ENCODE measurements around the gene NCOA7. TPM values are rescaled to one million over a fixed set of nuclear protein-coding genes. Genes with fewer than 3 reads are reported as not detected.

NCOA7 gene
- total RNA-seq, 1 donor from 2014 or later, result 7.7 TPM

DNA sequence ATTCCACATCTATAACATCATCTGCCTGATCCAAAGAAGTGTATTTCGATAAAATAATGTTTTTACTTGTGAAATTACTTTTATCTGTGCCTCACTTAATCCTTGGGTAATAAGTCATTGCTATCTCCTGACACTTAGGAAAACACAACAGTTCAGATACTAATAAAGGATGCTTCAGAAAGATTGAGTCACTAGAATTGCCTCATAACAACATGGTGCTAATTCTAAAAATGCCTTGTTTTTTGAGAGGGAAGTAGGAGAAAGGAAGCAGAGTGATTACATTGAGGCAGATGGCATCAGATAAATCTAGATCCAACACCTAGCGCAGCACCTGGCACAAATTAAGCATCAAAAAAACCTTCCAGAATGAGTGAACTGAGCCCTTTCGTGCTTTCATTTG, 69.0 kb downstream of the NCOA7 start:
- Histone ChIP-seq H3K4me2 (no peak overlapping the region), H3K4me3 (no peak overlapping the region), H3K4me1 (no peaks in the 10 kb centered on the region), H3K27me3 (no peaks in the 10 kb centered on the region), H3K27ac (no peak overlapping the region), H3K9me3 (ENCODE audit: low read depth) (no peaks in the 10 kb centered on the region), H3K36me3 (no peaks in the 10 kb centered on the region), H4K20me1 (ENCODE audit: low read depth) (no peaks in the 10 kb centered on the region), H2AFZ (replicated peaks) (no peak overlapping the region), H3K9ac (no peak overlapping the region), H3K79me2 (ENCODE audit: low read depth) (no peaks in the 10 kb centered on the region), H3F3A (ENCODE audit: low read depth) (no peaks in the 10 kb centered on the region)
- no peak for TF ChIP-seq EZH2 (IDR thresholded peaks at IDR 0.05)
- no peak for TF ChIP-seq EZH2phosphoT487 (IDR thresholded peaks at IDR 0.05)
- TF ChIP-seq, protein P1, sequence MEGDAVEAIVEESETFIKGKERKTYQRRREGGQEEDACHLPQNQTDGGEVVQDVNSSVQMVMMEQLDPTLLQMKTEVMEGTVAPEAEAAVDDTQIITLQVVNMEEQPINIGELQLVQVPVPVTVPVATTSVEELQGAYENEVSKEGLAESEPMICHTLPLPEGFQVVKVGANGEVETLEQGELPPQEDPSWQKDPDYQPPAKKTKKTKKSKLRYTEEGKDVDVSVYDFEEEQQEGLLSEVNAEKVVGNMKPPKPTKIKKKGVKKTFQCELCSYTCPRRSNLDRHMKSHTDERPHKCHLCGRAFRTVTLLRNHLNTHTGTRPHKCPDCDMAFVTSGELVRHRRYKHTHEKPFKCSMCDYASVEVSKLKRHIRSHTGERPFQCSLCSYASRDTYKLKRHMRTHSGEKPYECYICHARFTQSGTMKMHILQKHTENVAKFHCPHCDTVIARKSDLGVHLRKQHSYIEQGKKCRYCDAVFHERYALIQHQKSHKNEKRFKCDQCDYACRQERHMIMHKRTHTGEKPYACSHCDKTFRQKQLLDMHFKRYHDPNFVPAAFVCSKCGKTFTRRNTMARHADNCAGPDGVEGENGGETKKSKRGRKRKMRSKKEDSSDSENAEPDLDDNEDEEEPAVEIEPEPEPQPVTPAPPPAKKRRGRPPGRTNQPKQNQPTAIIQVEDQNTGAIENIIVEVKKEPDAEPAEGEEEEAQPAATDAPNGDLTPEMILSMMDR (IDR thresholded peaks at IDR 0.05), result no peak
- no peak overlapping the region for H3K4me3 Mint-ChIP-seq
- no peaks in the 10 kb centered on the region for H3K36me3 Mint-ChIP-seq
- no peaks in the 10 kb centered on the region for H3K27me3 Mint-ChIP-seq (ENCODE audit: insufficient read depth, low read depth)
- H3K9me3 Mint-ChIP-seq, result no peaks in the 10 kb centered on the region
- DNase-seq (ENCODE audit: low spot score), result no peak
- no peaks in the 10 kb centered on the region for H3K4me1 Mint-ChIP-seq
- no peak overlapping the region for H3K27ac Mint-ChIP-seq

DNA sequence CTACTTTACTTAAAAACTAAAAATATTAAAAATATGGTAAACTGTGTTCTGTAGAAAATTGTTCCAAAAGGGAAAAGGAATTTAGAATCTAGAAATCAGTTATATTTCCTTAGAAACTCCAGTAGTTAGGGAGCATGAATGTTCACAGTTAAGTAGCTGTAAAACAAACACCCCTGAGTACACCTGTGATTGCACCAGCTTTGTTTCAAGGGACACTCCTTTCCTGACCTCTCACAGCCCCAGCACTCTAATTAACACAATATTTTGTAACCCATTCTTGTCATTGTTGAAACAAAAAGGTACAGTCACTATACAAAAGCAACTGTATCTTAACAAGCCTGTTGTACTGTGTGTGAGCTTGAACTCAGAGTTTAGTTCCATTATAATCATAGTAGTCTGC, 72.3 kb downstream of the NCOA7 start:
- no peak overlapping the region for H3K27ac ChIP-seq
- H3K4me1 ChIP-seq, result peaks cover 3% of the 10 kb centered on the region
- H3K9me3 ChIP-seq (ENCODE audit: low read depth), result no peaks in the 10 kb centered on the region
- Mint-ChIP-seq H3K27me3 (ENCODE audit: insufficient read depth, low read depth) (no peaks in the 10 kb centered on the region), H3K4me3 (no peak overlapping the region), H3K27ac (no peak overlapping the region), H3K4me1 (no peaks in the 10 kb centered on the region), H3K36me3 (no peaks in the 10 kb centered on the region), H3K9me3 (no peaks in the 10 kb centered on the region)
- H3K4me2 ChIP-seq, result no peak overlapping the region
- H2AFZ ChIP-seq (replicated peaks), result no peak overlapping the region
- no peaks in the 10 kb centered on the region for H3K79me2 ChIP-seq (ENCODE audit: low read depth)
- no peaks in the 10 kb centered on the region for H3K36me3 ChIP-seq
- H3K27me3 ChIP-seq, result no peaks in the 10 kb centered on the region
- H3F3A ChIP-seq (ENCODE audit: low read depth), result no peaks in the 10 kb centered on the region
- no peak overlapping the region for H3K4me3 ChIP-seq
- no peaks in the 10 kb centered on the region for H4K20me1 ChIP-seq (ENCODE audit: low read depth)
- no peak for DNase-seq (ENCODE audit: low spot score)
- TF ChIP-seq EZH2phosphoT487 (IDR thresholded peaks at IDR 0.05) (no peak), EZH2 (IDR thresholded peaks at IDR 0.05) (no peak)
- TF ChIP-seq, protein P1 (IDR thresholded peaks at IDR 0.05), result no peak
- no peak overlapping the region for H3K9ac ChIP-seq

DNA sequence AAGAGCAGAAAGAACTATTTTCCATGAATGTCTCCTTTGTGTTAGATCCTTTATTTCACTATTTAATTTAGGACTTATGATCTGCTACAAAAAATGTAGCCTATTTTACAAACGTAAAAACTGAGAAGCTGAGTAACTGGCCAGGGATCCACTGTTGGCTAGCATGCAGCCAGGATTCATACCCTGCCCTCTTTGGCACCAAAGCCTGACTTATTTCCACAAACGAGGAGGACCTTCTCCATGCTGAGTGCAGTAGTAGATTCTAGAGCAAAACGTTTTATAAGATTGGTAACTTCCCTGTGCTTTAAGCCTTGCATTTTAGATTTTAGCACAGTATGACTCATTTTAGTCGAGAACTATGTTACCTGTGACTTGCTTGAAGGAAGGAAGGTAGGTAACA, 74.3 kb downstream of the NCOA7 start:
- H3K4me2 ChIP-seq, result no peak overlapping the region

More for the DNA sequence above, 74.3 kb downstream of the NCOA7 start:
- no peaks in the 10 kb centered on the region for H3K36me3 ChIP-seq
- no peaks in the 10 kb centered on the region for H3F3A ChIP-seq (ENCODE audit: low read depth)
- Mint-ChIP-seq H3K27ac (no peak overlapping the region), H3K4me3 (no peak overlapping the region), H3K9me3 (no peaks in the 10 kb centered on the region), H3K36me3 (no peaks in the 10 kb centered on the region), H3K4me1 (no peaks in the 10 kb centered on the region), H3K27me3 (ENCODE audit: insufficient read depth, low read depth) (no peaks in the 10 kb centered on the region)
- no peak overlapping the region for H3K9ac ChIP-seq
- peaks cover 3% of the 10 kb centered on the region for H3K4me1 ChIP-seq
- H4K20me1 ChIP-seq (ENCODE audit: low read depth), result no peaks in the 10 kb centered on the region
- TF ChIP-seq, protein P1 (IDR thresholded peaks at IDR 0.05), result no peak
- no peak for TF ChIP-seq EZH2 (IDR thresholded peaks at IDR 0.05)
- no peak for TF ChIP-seq EZH2phosphoT487 (IDR thresholded peaks at IDR 0.05)
- DNase-seq (ENCODE audit: low spot score), result no peak
- no peaks in the 10 kb centered on the region for H3K27me3 ChIP-seq
- H3K27ac ChIP-seq, result no peak overlapping the region
- H3K79me2 ChIP-seq (ENCODE audit: low read depth), result no peaks in the 10 kb centered on the region
- no peak overlapping the region for H2AFZ ChIP-seq (replicated peaks)
- no peaks in the 10 kb centered on the region for H3K9me3 ChIP-seq (ENCODE audit: low read depth)
- H3K4me3 ChIP-seq, result no peak overlapping the region
